HPDE6-E6E7 (cell line): Measurements from ENCODE around the gene HDGFL3.
"Not testable (repeated sequence)": the region's sequence is repeated elsewhere in the genome, so short reads cannot be mapped to it uniquely, and the experiment has no call there.

Source experiments
- DNase-seq: peaks from one replicate; pipeline ENCODE4 v3.0.0; 2011; ENCODE audit warnings: missing footprints; ENCODE audit errors: extremely low spot score

Gene HDGFL3

DNA sequence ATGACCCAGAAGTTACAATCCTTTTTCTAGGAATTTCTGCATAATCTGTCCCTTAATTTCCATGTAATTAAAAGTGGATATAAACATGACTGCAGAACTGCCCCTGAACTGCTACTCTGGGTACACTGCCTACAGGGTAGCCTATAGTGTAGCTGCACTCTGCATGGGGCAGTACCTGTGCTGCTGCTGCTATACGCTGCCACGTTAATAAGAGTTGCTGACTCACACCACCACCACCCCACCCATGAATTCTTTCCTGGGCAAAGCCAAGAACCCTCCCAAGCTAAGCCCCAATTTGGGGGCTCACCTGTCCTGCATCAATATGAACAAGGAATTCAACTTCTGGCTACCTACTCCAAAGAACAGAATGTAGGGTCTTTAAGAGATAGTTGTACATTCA is 13.9 kb downstream of the HDGFL3 start:
- no peak for DNase-seq

- DNase-seq = no peak
Observed at GRCh38 chr15:83192742-83193141, 14.9 kb downstream of the HDGFL3 start.

DNA sequence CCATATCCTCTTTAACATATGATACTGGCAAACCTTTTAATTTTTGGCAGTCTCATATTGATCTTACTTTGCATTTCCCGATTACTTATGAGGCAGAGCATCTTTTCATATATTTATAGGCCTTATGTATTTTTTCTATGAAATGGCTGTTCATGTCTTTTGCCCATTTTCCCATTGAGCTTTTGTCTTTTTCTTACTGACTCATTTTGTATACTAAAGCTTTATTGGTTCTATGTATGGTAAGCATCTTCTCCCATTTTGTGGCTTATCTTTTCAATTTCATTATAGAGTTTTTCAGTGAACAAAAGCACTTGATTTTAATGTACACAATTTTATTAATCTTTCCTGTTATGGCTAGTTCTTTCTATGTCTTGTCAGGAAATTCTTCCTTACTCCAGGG is 17.2 kb downstream of the HDGFL3 start:
- DNase-seq = no peak

- no peak for DNase-seq
Observed at GRCh38 chr15:83185561-83185960, 22.1 kb downstream of the HDGFL3 start.

DNA sequence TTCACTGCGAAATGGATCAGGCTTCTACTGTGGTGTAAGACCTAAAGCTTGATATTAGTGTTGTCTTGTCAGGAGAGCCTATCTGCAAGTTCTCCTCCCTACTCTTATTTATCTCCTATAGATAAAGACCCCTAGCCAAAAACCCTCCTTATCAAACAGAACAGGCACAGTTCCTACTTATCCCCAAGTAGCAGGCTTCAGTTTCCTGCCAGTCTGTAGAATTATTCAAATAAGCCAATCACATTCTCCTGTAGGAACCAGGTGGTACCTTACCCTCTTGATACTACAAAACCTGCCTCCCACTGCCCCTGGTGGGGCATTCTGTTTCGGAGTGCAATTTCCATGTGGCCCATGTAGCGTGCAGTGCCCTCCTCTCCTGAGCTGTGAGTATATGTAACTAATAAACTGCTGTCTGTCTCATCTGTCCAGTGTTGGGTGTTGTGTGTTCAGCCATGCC is 28.7 kb downstream of the HDGFL3 start:
- no peak for DNase-seq

GRCh38 chr15:83178390-83178789 is 29.2 kb downstream of the HDGFL3 start:
- no peak for DNase-seq

GRCh38 chr15:83174891-83175290 is 32.7 kb downstream of the HDGFL3 start:
- DNase-seq = no peak

- no peak for DNase-seq
Observed at GRCh38 chr15:83170474-83171165, 37.0 kb downstream of the HDGFL3 start.

DNA sequence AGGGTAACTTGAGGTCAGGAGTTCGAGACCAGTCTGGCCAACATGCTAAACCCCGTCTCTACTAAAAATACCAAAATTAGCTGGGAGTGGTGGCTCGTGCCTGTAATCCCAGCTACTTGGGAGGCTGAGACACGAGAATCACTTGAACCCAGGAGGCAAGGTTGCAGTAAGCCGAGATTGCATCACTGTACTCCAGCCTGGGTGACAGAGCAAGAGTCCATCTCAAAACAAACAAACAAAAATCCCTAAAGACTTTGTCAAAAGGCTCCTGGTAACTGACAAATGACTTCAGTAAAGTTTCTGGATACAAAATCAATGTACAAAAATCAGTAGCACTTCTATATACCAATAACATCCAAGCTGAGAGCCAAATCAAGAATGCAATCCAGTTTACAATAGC is 38.0 kb downstream of the HDGFL3 start:
- not testable (repeated sequence) for DNase-seq

GRCh38 chr15:83166830-83167229 is 40.8 kb downstream of the HDGFL3 start:
- DNase-seq = no peak

- DNase-seq = no peak
Observed at GRCh38 chr15:83166218-83166617, 41.4 kb downstream of the HDGFL3 start.

GRCh38 chr15:83164771-83165404 is 42.7 kb downstream of the HDGFL3 start:
- DNase-seq = no peak

GRCh38 chr15:83164111-83164770 is 43.4 kb downstream of the HDGFL3 start:
- no peak for DNase-seq

DNA sequence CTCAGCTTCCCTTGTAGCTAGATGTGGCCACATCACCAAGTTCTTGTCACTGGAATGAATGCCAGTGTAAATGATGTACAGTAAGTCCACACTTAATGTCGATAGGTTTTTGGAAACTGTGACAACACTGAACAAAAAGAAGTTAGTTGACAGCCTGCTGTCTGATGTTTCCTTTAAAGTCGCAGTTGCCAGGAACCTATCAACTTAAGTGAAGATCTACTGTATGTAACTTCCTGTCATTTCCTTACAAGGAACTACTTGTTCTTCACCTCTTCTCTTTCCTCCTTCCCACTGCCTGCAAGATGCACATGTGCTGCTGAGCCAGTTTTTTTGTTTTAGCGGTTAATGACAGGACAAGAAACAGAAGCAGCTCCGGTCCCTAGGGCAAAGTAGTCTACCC is 44.6 kb downstream of the HDGFL3 start:
- no peak for DNase-seq

GRCh38 chr15:83160741-83161140 is 46.9 kb downstream of the HDGFL3 start:
- DNase-seq = no peak

GRCh38 chr15:83158393-83158792 is 49.2 kb downstream of the HDGFL3 start:
- DNase-seq = no peak

DNA sequence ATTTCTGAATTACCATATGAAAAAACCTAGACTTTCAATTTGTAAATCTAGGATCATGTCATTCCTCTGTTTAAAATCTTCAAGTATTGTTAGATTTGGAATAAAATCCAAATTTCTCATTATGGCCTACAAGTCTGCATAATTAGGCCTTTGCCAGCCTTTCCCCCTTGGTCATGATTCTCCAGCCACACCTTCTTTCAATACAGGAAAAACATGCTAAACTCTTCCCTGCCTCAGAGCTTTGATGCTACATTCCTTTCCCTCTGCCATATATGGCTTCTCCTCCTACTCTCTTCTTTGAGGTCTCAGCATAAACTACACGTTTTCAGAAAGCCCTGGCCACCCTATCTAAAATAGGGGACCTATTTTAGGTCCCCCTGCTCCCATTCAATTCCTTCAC is 51.7 kb downstream of the HDGFL3 start:
- no peak for DNase-seq

DNA sequence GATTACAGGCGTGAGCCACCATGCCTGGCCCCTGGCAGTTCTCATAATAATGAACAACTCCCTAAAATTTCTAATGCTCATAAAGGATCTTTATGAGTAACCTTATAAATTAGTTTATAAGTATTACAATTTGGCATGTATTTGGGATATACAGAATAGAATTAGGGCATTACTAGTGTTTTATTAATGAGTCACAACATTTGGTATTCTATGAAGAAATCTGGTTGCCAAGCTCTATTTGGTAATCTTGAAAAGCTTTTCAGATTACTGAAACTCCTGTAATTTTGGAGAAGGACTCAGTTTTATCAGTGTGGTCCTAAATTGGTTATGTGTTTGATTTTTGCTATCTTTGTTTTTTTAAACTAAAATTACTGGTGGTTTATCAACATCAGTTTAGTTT is 54.3 kb downstream of the HDGFL3 start:
- DNase-seq = no peak

DNA sequence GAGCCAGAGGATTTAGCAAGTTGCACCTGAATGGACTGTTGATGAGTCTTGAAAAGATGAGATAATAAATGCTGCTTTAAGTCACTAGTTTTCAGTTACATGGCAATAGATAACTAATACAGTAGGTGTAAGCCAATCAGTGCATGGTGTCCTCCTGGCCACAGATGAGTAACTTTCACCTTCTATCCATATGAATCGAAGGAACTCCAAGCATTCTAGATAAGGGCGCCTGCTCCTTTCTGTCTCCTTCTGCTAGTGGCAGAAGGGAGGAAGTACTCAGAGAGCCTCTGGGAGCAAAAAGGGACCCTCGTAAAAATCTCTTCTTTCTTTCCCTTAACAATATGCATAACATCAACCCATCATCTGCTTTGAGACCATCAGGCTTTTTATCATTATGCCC is 62.9 kb downstream of the HDGFL3 start:
- DNase-seq = no peak

DNA sequence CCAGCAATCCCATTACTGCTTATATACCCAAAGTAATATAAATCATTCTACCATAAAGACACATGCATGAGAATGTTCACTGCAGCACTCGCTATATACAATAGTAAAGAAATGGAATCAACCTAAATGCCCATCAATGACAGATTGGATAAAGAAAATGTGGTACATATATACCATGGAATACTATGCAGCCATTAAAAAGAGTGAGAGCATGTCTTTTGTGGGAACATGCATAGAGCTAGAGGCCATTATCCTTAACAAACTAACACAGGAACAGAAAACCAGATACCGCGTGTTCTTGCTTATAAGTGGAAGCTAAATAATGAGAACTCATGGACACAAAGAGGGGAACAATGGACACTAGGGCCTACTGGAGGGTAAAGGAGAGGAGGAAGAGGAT is 65.5 kb downstream of the HDGFL3 start:
- not testable (repeated sequence) for DNase-seq

DNA sequence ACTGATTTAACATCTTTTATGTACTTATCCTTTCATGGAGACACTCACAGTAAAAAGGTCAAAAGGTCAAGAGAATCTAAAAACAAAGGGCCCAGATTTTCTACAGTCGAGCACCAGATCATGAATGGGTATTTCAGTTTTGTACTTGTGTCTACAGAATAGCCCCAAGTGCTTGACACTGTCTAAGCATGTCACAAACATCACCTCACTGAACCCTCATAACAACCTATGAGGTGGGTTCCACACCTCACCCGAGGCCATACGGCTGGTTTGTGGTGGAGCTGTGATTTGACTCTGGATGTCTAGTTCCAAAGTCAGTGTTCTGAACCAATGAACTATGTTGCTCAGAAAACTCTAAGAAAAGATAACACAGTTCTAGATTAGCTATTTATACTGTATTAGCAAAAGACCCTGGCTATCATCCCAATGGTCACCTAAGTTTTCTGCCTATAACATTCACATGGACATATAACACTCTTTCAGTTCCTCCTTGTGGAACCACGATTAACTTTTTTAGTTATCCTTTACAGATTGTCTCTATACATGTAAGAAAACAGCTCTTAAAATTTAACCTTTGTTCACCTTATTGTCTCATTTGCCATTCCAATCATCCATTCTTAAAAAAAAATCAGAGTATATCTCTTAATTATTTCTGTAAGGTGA is 74.6 kb downstream of the HDGFL3 start:
- DNase-seq = no peak

GRCh38 chr15:83129791-83130190 is 77.8 kb downstream of the HDGFL3 start:
- no peak for DNase-seq
